Measurements from ENCODE around the gene TRPM4.

DNA sequence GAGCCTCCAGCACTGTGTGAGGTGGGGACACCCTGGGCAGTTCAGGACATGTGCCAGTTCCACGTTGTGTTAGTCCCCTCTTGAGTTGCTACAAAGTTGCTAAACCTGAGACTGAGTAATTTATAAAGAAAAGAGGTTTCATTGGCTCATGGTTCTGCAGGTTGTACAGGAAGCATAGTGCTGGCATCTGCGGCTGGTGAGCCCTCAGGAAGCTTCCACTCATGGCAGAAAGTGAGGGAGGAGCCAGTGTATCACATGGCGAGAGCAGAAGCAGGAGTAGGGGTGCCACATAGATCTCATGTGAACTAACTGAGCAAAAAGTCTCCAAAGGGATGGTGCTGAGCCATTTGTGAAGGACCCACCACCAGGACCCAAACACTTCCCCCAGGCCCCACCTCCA, 33.2 kb downstream of the TRPM4 start:
- TF ChIP-seq POLR2AphosphoS5 (IDR thresholded peaks at IDR 0.05; ENCODE audit: insufficient read depth, low read depth, low read length) (no peak), EZH2 (IDR thresholded peaks at IDR 0.05; ENCODE audit: borderline replicate concordance, low read depth, low read length, severe bottlenecking) (no peak), POLR2A (IDR thresholded peaks at IDR 0.05; ENCODE audit: low read depth, low read length) (no peak), MYC (IDR thresholded peaks at IDR 0.05; ENCODE audit: low read depth, low read length) (no peak)
- TF ChIP-seq, protein P1, sequence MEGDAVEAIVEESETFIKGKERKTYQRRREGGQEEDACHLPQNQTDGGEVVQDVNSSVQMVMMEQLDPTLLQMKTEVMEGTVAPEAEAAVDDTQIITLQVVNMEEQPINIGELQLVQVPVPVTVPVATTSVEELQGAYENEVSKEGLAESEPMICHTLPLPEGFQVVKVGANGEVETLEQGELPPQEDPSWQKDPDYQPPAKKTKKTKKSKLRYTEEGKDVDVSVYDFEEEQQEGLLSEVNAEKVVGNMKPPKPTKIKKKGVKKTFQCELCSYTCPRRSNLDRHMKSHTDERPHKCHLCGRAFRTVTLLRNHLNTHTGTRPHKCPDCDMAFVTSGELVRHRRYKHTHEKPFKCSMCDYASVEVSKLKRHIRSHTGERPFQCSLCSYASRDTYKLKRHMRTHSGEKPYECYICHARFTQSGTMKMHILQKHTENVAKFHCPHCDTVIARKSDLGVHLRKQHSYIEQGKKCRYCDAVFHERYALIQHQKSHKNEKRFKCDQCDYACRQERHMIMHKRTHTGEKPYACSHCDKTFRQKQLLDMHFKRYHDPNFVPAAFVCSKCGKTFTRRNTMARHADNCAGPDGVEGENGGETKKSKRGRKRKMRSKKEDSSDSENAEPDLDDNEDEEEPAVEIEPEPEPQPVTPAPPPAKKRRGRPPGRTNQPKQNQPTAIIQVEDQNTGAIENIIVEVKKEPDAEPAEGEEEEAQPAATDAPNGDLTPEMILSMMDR (IDR thresholded peaks at IDR 0.05; ENCODE audit: extremely low read depth in 1 of 2, insufficient read depth in 1 of 2, low read depth in 1 of 2, low read length in 2 of 2) = no peak
- TF ChIP-seq, protein P2, sequence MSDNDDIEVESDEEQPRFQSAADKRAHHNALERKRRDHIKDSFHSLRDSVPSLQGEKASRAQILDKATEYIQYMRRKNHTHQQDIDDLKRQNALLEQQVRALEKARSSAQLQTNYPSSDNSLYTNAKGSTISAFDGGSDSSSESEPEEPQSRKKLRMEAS (IDR thresholded peaks at IDR 0.05; ENCODE audit: insufficient read depth, insufficient read length) = no peak

All from endothelial cell of umbilical vein (primary cell).